Kidney (tissue), 14 donors: ENCODE results near the gene YPEL1. TPM values are rescaled to one million over a fixed set of nuclear protein-coding genes. Genes with fewer than 3 reads are reported as not detected.
A peak's percentile ranks its signal among the peaks of the same experiment; 100 is the strongest.

Experiments
- DNase-seq, 5 donors: peaks; one replicate each; pipeline ENCODE4 v3.0.0-alpha.2; 2013 to 2020
- FAIRE-seq: peaks from 2 replicates; lab custom pipeline; 2012; peaks lifted over from hg19 to GRCh38; lab: Jason Lieb, UNC
- H3K27ac ChIP-seq, 2 donors: one replicate each; pipeline ENCODE4 v1.7.0; 2013; ENCODE audit warnings: low read depth in 2 of 2, low read length in 2 of 2, inconsistent platforms in 1 of 2
- H3K27me3 ChIP-seq: one replicate; pipeline ENCODE4 v1.7.1; 2013; ENCODE audit warnings: low read length, inconsistent platforms; ENCODE audit not compliant: control insufficient read depth, insufficient read depth
- H3K36me3 ChIP-seq, 3 donors: one replicate each; pipeline versions ENCODE4 v1.7.0 to v1.7.1; 2013; ENCODE audit warnings: low read length in 3 of 3, control low read depth in 1 of 3, inconsistent platforms in 1 of 3; ENCODE audit not compliant: insufficient read depth in 3 of 3, control insufficient read depth in 2 of 3
- H3K4me1 ChIP-seq, 3 donors: one replicate each; pipeline versions ENCODE4 v1.7.0 to v1.7.1; 2013; ENCODE audit warnings: low read length in 3 of 3, inconsistent platforms in 1 of 3, low read depth in 1 of 3; ENCODE audit not compliant: control insufficient read depth in 2 of 3, insufficient read depth in 2 of 3
- H3K4me3 ChIP-seq, 3 donors: one replicate each; pipeline versions ENCODE4 v1.7.0 to v1.8.1; 2013; ENCODE audit warnings: low read length in 3 of 3, control low read depth in 1 of 3, inconsistent platforms in 1 of 3
- H3K9ac ChIP-seq, 3 donors: one replicate each; pipeline versions ENCODE4 v1.7.0 to v1.7.1; 2013; ENCODE audit warnings: low read length in 3 of 3, control low read depth in 1 of 3, inconsistent platforms in 1 of 3
- H3K9me3 ChIP-seq, 3 donors: one replicate each; pipeline versions ENCODE4 v1.7.0 to v1.7.1; 2013; ENCODE audit warnings: low read length in 3 of 3, control low read depth in 1 of 3, inconsistent platforms in 1 of 3; ENCODE audit not compliant: control insufficient read depth in 2 of 3, insufficient read depth in 1 of 3
- intact Hi-C: fragments of 100-400 bp; cut with DNase I; formaldehyde crosslinking; loops from one replicate; pipeline ENCODE4 v1.11.1; 2022
- polyA plus RNA-seq: library from polyadenylated mRNA; stranded (reverse); fragments of 350-450 nt; fragmentation: Illumina TruSeq; extraction: RNeasy Lipid Tissue Mini Kit (QIAGEN cat#74804); gene quantifications from one replicate; pipeline ENCODE4 v1.2.3, GENCODE V29; 2014; ENCODE audit warnings: low read depth, low replicate concordance; ENCODE audit not compliant: insufficient read depth
- total RNA-seq: library from RNA; stranded (reverse); fragmentation: NEBNext Ultra II Directional; extraction: Animal tissue kit (Norgen Biotek cat#: 25700); gene quantifications from one replicate; pipeline ENCODE4 v1.2.1, GENCODE V29; 2021
- TF ChIP-seq, protein P1 (sequence below): IDR thresholded peaks from 3 replicates; pipeline ENCODE4 v1.5.1; 2012; ENCODE audit warnings: mild to moderate bottlenecking, moderate library complexity, borderline replicate concordance; ENCODE audit not compliant: insufficient read depth; ENCODE audit errors: extremely low read depth
- donor health status: control.
- donor health status: control.
- donor health status: control.
- donor health status: control.
- donor health status: control.
- donor health status: DM: yes; HTN: yes; CAD: no.
- donor health status: Normal renal cell carcinoma (clear cell type).

The YPEL1 gene
- total and polyA plus RNA-seq, 2 donors from 2014 or later = 2.2 to 6.1 TPM

GRCh38 chr22:21738081-21738480 lies 2.5 kb upstream of the YPEL1 start:
- intact Hi-C loops = no loop called here

DNA sequence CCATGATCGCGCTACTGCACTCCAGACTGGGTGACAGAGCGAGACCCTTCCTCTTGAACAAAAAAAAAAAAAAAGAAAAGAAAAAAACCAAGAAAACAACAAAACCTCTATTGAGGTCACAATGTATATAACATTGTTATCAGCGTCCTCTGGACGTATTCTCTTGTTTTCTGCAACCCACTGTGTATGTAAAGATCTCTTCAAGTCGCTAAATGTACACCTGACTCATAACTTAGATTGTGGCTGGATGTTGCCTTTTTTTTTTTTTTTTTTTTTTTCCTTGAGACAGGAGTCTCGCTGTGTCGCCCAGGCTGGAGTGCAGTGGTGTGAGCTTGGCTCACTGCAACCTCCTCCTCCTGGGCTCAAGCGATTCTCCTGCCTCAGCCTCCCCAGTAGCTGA lies 1.4 kb upstream of the YPEL1 start:
- TF ChIP-seq, protein P1, sequence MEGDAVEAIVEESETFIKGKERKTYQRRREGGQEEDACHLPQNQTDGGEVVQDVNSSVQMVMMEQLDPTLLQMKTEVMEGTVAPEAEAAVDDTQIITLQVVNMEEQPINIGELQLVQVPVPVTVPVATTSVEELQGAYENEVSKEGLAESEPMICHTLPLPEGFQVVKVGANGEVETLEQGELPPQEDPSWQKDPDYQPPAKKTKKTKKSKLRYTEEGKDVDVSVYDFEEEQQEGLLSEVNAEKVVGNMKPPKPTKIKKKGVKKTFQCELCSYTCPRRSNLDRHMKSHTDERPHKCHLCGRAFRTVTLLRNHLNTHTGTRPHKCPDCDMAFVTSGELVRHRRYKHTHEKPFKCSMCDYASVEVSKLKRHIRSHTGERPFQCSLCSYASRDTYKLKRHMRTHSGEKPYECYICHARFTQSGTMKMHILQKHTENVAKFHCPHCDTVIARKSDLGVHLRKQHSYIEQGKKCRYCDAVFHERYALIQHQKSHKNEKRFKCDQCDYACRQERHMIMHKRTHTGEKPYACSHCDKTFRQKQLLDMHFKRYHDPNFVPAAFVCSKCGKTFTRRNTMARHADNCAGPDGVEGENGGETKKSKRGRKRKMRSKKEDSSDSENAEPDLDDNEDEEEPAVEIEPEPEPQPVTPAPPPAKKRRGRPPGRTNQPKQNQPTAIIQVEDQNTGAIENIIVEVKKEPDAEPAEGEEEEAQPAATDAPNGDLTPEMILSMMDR = no peak
- intact Hi-C loops = no loop called here
- Histone ChIP-seq H3K27ac (no peak overlapping the region), H3K9ac (no peak overlapping the region), H3K27me3 (no peaks in the 10 kb centered on the region), H3K4me3 (no peak overlapping the region), H3K4me1 (peaks cover 0 to 10% (median 0%) of the 10 kb centered on the region in 3 donors), H3K9me3 (no peaks in the 10 kb centered on the region), H3K36me3 (no peaks in the 10 kb centered on the region)
- DNase-seq (no peak), FAIRE-seq (no peak)

More at GRCh38 chr22:21738081-21738480, 2.5 kb upstream of the YPEL1 start:
- no peaks in the 10 kb centered on the region for H3K27me3 ChIP-seq
- TF ChIP-seq, protein P1 = no peak
- DNase-seq = no peak
- no peak overlapping the region for H3K9ac ChIP-seq
- H3K9me3 ChIP-seq = no peaks in the 10 kb centered on the region
- peaks cover 0 to 10% (median 0%) of the 10 kb centered on the region in 3 donors for H3K4me1 ChIP-seq
- no peak overlapping the region for H3K4me3 ChIP-seq
- H3K27ac ChIP-seq = no peak overlapping the region
- no peaks in the 10 kb centered on the region for H3K36me3 ChIP-seq
- FAIRE-seq = no peak

DNA sequence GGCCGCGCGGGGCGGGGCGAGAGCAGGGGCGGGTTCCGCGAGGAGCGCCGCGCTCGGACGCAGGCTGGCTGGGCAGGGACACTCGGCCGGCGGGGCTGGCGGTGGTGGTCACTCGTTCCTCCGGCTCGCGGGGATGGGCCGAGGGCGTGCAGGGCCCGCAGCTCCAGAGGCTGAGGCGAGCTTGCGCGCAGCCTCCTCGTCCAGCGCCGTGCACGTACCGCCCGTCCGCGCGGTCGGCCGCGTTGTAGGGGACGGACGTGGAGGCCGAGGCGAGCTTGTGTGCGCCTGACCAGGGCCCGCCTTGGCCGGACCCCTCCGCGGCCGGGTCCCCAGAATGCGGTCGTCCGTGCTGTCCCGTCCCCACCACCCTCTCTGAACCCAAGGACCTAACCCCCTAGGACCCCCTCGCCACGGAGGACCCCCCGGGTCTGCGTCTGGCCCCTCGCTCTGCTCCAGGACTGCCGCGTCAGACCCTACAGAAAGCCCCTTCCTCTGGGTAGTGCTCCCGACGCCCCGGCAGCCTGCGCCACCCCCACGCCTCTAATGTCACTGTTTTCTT lies 569 bp upstream of the YPEL1 start:
- Histone ChIP-seq H3K9ac (no peak overlapping the region), H3K4me1 (peaks cover 0 to 10% (median 0%) of the 10 kb centered on the region in 3 donors), H3K27ac (no peak overlapping the region), H3K36me3 (no peaks in the 10 kb centered on the region), H3K27me3 (no peaks in the 10 kb centered on the region), H3K4me3 (peak overlapping the region; percentile 40 to 61 (median 58)), H3K9me3 (no peaks in the 10 kb centered on the region)
- DNase-seq = no peak
- no peak for FAIRE-seq
- intact Hi-C loops = no loop called here
- TF ChIP-seq, protein P1 = no peak
